GM21723 (cell line): Measurements from ENCODE around the gene MTA2.
A peak's percentile ranks its signal among the peaks of the same experiment; 100 is the strongest.
"Not testable (repeated sequence)": the region's sequence is repeated elsewhere in the genome, so short reads cannot be mapped to it uniquely, and the experiment has no call there.

Source experiments
- ATAC-seq: cut with Tn5 transposase; IDR thresholded peaks from one replicate; pipeline ENCODE4 v1.9.1; 2021; ENCODE audit warnings: mild to moderate bottlenecking, moderate library complexity; ENCODE audit not compliant: unreplicated experiment

Gene MTA2

GRCh38 chr11:62592989-62593421 lies 8.7 kb downstream of the MTA2 start:
- ATAC-seq, result no peak

- ATAC-seq, result peak; percentile 12
These were observed 9.4 kb downstream of the MTA2 start for GRCh38 chr11:62592146-62592815.

- ATAC-seq, result peak; percentile 88
These were observed 10.1 kb downstream of the MTA2 start, which contains the start of gene TUT1 for GRCh38 chr11:62591448-62592145. TSS of gene TUT1 (minus strand) at chr11:62591523. CDS start at chr11:62591485, 38 bp downstream.

- ATAC-seq, result no peak
These were observed 12.6 kb downstream of the MTA2 start for GRCh38 chr11:62588966-62589637.

GRCh38 chr11:62585356-62585755 lies 16.3 kb downstream of the MTA2 start:
- ATAC-seq, result not testable (repeated sequence)

- not testable (repeated sequence) for ATAC-seq
These were observed 19.9 kb downstream of the MTA2 start for GRCh38 chr11:62581735-62582134.

- no peak for ATAC-seq
These were observed 20.5 kb downstream of the MTA2 start for GRCh38 chr11:62580959-62581715.

- no peak for ATAC-seq
These were observed 22.4 kb downstream of the MTA2 start for GRCh38 chr11:62579252-62579651.

- ATAC-seq, result no peak
These were observed 23.1 kb downstream of the MTA2 start for GRCh38 chr11:62578541-62578940.

GRCh38 chr11:62577046-62577714 lies 24.5 kb downstream of the MTA2 start:
- no peak for ATAC-seq

GRCh38 chr11:62575837-62576236 lies 25.8 kb downstream of the MTA2 start:
- no peak for ATAC-seq

GRCh38 chr11:62575156-62575555 lies 26.5 kb downstream of the MTA2 start:
- ATAC-seq, result no peak

GRCh38 chr11:62574363-62575071 lies 27.1 kb downstream of the MTA2 start:
- ATAC-seq, result no peak

GRCh38 chr11:62573592-62574362 lies 27.9 kb downstream of the MTA2 start, which contains the start of gene EEF1G:
TSS of gene EEF1G (minus strand) at chr11:62573891. CDS start at chr11:62573842, 49 bp downstream.
- peak; percentile 84 for ATAC-seq

- ATAC-seq, result no peak
These were observed 28.6 kb downstream of the MTA2 start for GRCh38 chr11:62573006-62573591.

- no peak for ATAC-seq
These were observed 29.2 kb downstream of the MTA2 start for GRCh38 chr11:62572431-62572830.

- ATAC-seq, result not testable (repeated sequence)
These were observed 30.2 kb downstream of the MTA2 start for GRCh38 chr11:62571493-62571892.

GRCh38 chr11:62570903-62571302 lies 30.8 kb downstream of the MTA2 start:
- ATAC-seq, result not testable (repeated sequence)

GRCh38 chr11:62569611-62570010 lies 32.1 kb downstream of the MTA2 start:
- ATAC-seq, result no peak
